HG02588 (cell line): ENCODE measurements around the gene TSPAN5.

Source experiments
- ATAC-seq: cut with Tn5 transposase; IDR thresholded peaks from one replicate; pipeline ENCODE4 v1.9.1; 2021; ENCODE audit warnings: mild to moderate bottlenecking, moderate library complexity; ENCODE audit not compliant: unreplicated experiment

The TSPAN5 gene

GRCh38 chr4:98601708-98602107 lies 56.7 kb downstream of the TSPAN5 start:
- ATAC-seq = no peak

DNA sequence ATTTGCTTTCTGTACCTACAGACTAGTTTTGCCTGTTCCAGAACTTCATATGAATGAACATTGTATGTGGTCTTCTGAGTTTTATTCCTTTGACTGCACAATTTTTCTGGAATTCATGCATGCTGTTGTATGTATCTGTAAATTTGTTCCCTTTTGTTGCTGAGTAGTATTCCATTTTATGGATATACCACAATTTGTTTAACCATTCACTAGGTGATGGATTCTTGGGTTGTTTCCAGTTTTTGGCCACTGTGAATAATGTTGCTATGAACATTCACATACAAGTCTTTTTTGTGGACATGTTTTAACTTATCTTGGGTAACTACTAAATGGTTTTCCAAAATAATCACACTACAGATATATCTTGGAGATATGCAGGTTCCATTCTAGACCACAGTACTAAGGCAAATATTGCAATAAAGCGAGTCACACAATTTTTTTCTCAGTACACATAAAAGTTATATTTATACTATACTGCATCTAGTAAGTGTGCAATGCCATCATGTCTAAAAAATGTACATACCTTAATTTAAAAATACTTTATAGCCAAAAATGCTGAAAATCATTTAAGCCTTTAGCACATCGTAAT lies 58.7 kb downstream of the TSPAN5 start:
- no peak for ATAC-seq

DNA sequence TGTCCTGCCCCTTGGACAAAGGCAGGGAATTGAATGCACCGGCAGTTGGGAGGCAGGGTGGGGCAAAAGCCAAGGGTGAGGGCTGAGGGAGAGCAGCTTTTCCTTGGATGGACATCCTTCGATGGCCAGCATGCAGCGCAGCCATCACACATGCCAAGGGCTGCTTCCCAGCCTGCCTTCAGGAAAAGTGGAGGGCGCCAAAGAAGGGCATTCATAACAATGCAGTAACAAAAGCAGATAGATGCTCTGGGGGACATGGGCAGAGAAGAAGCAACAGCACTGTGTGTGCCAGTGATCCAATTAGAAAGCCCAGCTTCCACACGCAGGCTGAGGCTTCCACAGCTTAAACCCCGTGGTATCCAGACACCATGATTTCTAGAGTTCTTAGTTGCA lies 71.5 kb downstream of the TSPAN5 start:
- ATAC-seq = no peak

DNA sequence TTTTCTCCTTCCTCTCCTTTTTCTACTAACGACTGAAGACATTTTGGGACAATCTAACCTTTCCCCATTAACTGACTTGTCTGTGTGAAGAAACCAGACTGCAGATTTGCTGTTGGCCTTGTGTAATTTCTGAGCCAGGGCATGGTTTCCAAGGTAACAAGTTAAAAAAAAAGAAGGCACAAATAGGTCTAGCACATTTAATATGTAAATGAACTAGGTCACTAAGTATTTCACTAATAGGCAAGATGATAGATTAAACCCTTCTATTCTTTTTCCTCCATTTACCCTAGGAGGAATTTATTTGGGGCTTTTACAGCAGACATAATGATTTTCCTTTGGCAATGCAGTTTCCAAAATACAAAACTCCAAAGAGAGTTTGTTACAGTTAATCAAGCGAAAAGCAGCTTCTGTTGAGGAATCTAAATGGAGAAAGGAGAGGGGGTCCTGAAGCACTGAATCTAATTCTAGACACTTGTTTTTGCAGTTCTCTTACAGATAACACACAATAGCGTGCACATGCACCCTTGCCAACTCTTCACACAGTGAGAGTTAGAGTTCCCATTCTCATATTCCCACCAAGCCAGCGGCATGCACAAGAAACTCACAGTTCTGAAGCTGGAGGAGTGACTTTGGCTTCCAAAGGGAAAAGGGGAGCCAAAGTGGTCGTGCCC lies 72.0 kb downstream of the TSPAN5 start:
- ATAC-seq = no peak

GRCh38 chr4:98585596-98585995 lies 72.8 kb downstream of the TSPAN5 start:
- no peak for ATAC-seq

DNA sequence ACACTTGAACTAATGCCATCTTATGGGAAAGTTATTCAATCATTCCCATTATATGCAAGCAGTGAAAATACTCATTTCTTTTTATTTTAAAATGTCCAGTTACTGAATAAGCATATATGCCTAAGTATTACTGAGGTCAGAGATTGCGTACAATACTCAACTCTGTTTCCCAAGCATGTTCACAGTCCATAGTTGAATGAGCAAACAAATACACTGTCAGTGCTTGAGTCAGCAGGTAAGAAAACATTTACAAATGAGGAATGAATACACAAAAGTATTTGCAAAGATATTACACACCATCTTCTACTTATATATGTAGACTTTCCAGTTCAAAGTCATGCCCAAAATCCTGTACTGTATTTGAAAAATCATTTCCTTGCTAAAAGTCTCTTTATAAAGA lies 74.1 kb downstream of the TSPAN5 start:
- no peak for ATAC-seq

GRCh38 chr4:98583265-98583664 lies 75.1 kb downstream of the TSPAN5 start:
- no peak for ATAC-seq

- no peak for ATAC-seq
Measured at GRCh38 chr4:98581126-98581525, 77.3 kb downstream of the TSPAN5 start.

DNA sequence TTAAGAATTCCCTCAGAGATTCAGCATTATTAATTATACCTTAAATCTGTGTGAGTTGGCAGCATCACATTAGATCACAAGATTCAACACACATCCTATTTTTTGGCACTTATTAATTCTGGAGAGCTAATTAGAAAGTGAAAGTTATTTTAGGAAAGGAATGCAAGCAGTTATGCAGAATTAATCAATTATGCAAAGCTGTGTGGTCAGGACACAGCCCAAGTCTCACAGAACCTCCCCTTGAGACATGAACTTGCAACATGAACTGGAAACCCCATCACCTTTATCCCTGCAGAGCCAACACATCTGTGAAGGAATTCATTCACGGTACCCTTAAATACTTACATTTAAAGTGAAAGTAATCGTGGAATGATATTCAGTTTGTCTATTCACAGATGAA lies 80.5 kb downstream of the TSPAN5 start:
- no peak for ATAC-seq

DNA sequence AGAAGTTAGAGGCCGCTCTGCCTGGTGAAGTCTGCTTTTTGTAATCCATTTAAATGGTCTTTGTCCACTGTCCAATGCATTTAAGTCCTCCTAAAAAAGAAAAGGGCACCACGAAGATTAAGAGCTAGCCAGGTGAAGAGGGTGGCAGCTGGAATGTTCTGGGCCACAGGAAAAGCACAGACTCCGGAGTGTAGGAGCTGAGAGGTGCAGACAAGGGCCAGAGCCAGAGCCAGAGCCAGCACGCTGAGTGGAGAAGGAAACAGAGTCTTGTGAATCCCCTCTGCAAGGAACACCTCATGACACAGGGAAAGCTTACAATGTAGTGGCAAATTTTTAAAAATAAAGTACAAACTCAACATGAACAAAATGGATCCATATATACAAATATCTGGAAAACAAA lies 83.6 kb downstream of the TSPAN5 start:
- no peak for ATAC-seq

DNA sequence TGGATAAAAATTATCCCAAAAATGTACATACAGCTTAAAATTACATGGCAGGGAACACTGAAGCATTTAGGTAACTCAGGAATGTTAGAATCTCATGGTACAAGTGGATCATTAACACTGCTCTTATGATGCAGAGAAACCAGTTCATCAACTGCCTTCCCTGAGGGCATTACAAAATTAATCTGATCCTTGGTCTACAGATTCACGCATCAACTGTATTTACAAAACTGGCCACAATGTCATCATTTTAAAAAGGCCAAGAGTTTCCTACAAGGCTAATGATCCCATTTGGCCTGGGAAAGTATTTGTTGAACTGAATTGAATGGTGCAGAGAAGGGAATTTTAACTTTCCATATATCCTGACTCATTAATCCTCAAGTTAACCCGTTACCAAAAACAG lies 84.6 kb downstream of the TSPAN5 start:
- no peak for ATAC-seq

- ATAC-seq = no peak
Measured at GRCh38 chr4:98572697-98573096, 85.7 kb downstream of the TSPAN5 start.

GRCh38 chr4:98571161-98571786 lies 87.1 kb downstream of the TSPAN5 start:
- ATAC-seq = no peak

DNA sequence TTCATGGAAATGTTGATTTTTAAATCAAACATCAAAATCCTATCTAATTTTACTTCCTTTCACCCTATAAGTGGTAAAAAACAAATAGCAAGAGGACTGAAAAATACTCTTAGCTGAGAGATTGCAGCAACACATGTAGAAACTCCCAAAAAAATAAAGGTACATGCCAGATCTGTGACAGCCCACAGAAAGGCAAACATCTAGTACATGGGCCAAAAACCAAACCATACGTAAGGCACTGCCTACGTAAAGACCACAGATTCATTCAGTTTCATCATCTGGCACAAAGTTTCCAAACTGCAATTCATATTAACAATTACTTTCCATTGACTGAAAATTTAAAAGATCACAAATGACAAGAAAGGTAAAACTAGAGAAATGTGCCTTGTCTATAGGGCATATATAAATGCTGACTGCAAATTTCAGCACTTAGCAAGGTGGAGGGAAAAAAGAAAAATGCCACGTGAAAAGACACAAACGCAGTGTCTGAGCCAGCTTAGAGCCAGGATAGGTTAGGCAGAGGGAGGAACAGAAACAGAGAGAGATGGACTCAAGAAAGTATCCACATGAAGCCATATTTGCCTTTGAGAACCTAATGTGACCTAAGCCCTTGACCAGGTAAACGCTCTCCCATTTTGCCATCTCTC lies 88.1 kb downstream of the TSPAN5 start:
- ATAC-seq = no peak

- no peak for ATAC-seq
Measured at GRCh38 chr4:98568941-98569663, 89.3 kb downstream of the TSPAN5 start.

DNA sequence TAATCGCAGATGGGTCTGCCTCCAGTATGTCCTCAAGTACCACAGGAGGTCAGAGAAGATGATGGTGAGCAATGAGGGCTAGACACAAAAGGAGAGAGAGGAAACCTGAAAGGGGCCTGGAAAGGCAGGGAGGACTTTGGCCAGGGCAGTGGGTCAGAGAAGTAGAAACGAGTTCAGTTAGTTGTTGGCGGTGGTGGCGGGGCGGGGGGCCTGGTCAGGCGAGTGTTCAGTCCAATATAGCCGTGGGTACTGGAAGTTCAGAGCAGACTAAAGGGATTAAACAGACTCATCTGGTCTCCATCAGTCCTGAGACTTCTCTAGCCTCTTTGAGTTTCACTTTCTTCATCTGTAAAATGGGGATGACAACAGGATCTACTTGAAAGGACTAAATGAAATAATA lies 90.8 kb downstream of the TSPAN5 start:
- no peak for ATAC-seq

DNA sequence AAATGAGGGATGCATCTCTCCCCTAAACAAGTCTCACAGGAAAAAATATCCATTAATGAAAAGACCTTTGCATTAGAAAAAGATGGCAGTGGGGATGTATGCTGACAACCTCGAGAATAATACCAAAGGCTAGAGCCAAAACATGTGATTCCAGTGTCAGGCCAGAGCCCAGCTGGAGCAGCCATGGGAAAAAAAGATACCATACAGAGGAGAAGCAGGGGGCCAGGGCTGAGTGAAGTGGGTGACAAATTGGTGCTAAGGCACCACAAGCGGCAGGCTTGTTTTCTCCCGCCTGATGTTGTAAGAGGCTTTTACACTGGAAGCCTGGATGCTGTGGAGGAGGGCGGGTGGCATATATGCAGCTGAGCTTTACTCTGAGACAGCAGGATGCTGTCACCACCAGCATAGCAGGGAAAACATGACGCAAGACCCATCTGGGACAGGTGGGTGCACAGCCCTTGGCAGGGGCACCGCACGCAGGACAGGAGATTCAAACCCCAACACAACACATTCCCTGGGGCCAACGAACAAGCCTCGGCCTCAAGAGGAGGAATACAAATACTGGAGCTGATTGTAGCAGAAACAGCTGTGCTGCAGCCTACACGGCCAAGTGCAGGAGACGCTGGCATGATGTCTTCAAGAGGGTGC lies 91.9 kb downstream of the TSPAN5 start:
- ATAC-seq = no peak

GRCh38 chr4:98565681-98566301 lies 92.6 kb downstream of the TSPAN5 start:
- no peak for ATAC-seq

GRCh38 chr4:98564852-98565251 lies 93.6 kb downstream of the TSPAN5 start:
- no peak for ATAC-seq

- no peak for ATAC-seq
Measured at GRCh38 chr4:98560321-98560720, 98.1 kb downstream of the TSPAN5 start.
